GM18499 (cell line): ENCODE results near the gene TNFRSF25.

Experiments
- ATAC-seq: cut with Tn5 transposase; IDR thresholded peaks from one replicate; pipeline ENCODE4 v1.9.1; 2021; ENCODE audit warnings: moderate number of reproducible peaks; ENCODE audit not compliant: insufficient read depth, unreplicated experiment

The TNFRSF25 gene

GRCh38 chr1:6423321-6423999 is 42.5 kb downstream of the TNFRSF25 start:
- ATAC-seq = no peak

GRCh38 chr1:6421266-6421665 is 44.7 kb downstream of the TNFRSF25 start:
- ATAC-seq = no peak

GRCh38 chr1:6420454-6421042 is 45.4 kb downstream of the TNFRSF25 start:
- no peak for ATAC-seq

- ATAC-seq = no peak
These were observed 46.0 kb downstream of the TNFRSF25 start, which contains the start of gene HES2 for GRCh38 chr1:6419804-6420453. Gene HES2 (minus strand): TSS chr1:6419919. CDS start chr1:6419820, 99 bp downstream.

GRCh38 chr1:6419397-6419803 is 46.6 kb downstream of the TNFRSF25 start:
- ATAC-seq = no peak

GRCh38 chr1:6418668-6419396 is 47.1 kb downstream of the TNFRSF25 start:
- ATAC-seq = no peak

GRCh38 chr1:6417961-6418667 is 47.9 kb downstream of the TNFRSF25 start:
- ATAC-seq = no peak

- ATAC-seq = no peak
These were observed 49.1 kb downstream of the TNFRSF25 start for GRCh38 chr1:6416906-6417305.

GRCh38 chr1:6416295-6416656 is 49.7 kb downstream of the TNFRSF25 start:
- no peak for ATAC-seq

- no peak for ATAC-seq
These were observed 50.9 kb downstream of the TNFRSF25 start for GRCh38 chr1:6414881-6415626.

GRCh38 chr1:6414443-6414844 is 51.5 kb downstream of the TNFRSF25 start:
- no peak for ATAC-seq

GRCh38 chr1:6412896-6413295 is 53.1 kb downstream of the TNFRSF25 start:
- ATAC-seq = no peak
